Measurements from ENCODE around the gene FIGNL1. TPM values are rescaled to one million over a fixed set of nuclear protein-coding genes. Genes with fewer than 3 reads are reported as not detected.
A peak's percentile ranks its signal among the peaks of the same experiment; 100 is the strongest.

Gene FIGNL1
- total RNA-seq, 1 experiment from 2014 or later = 14.5 TPM

DNA sequence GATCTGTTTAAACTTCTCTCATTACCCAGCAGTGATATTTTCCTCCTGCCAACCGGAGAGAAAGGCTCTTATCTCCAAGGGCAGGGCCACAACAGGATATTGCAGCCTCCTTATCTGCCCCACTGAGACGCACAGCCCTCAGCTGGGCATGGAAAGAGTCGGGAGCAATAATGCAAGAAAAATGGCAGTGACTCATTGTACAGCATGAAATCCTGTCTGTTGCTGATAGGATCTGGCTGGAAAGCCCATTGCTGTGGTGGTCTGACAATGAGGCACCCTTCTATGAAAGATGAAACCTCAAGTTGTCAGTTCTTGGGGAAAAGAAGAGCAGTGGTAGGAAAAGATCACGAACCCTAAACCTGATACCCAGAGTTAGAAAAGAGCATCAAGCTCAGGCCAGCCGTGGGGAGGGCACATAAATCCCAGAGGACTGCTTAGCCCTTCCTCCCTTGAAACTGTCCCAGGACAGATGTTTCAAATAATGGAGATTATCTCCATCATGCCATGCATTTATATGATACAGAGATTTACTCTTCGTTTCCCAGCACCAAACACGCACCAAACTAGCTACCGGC lies 47.0 kb upstream of the FIGNL1 start:
- Mint-ChIP-seq H3K27ac (ENCODE audit: low read depth, unreplicated experiment) (peak overlapping the region; percentile 85), H3K9me3 (ENCODE audit: unreplicated experiment) (no peaks in the 10 kb centered on the region), H3K4me1 (ENCODE audit: insufficient read depth, unreplicated experiment) (peaks cover 48% of the 10 kb centered on the region), H3K27me3 (ENCODE audit: insufficient read depth, unreplicated experiment) (no peaks in the 10 kb centered on the region), H3K4me3 (ENCODE audit: unreplicated experiment) (no peak overlapping the region), H3K36me3 (ENCODE audit: insufficient read depth, unreplicated experiment) (peaks cover 5% of the 10 kb centered on the region)
- POLR2A ChIA-PET = interaction anchor here (0.7 to 2.1 kb wide), 5 partner anchors 16 to 38 kb away, joined by 3 to 11 read pairs (median 4); no protein-coding TSS in a partner anchor
- DNase-seq (ENCODE audit: unreplicated experiment) = peak; percentile 33
- no TSS peak for BruUV-seq (replicated peaks)
- intact Hi-C loops (cut with micrococcal nuclease) = no loop called here
- TF ChIP-seq, protein P1, sequence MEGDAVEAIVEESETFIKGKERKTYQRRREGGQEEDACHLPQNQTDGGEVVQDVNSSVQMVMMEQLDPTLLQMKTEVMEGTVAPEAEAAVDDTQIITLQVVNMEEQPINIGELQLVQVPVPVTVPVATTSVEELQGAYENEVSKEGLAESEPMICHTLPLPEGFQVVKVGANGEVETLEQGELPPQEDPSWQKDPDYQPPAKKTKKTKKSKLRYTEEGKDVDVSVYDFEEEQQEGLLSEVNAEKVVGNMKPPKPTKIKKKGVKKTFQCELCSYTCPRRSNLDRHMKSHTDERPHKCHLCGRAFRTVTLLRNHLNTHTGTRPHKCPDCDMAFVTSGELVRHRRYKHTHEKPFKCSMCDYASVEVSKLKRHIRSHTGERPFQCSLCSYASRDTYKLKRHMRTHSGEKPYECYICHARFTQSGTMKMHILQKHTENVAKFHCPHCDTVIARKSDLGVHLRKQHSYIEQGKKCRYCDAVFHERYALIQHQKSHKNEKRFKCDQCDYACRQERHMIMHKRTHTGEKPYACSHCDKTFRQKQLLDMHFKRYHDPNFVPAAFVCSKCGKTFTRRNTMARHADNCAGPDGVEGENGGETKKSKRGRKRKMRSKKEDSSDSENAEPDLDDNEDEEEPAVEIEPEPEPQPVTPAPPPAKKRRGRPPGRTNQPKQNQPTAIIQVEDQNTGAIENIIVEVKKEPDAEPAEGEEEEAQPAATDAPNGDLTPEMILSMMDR (IDR thresholded peaks at IDR 0.05; ENCODE audit: unreplicated experiment) = no peak
- CTCF ChIA-PET = interaction anchor here (0.5 to 4.5 kb wide), 6 partner anchors 8 to 860 kb away, joined by 3 to 24 read pairs (median 4); no protein-coding TSS in a partner anchor

DNA sequence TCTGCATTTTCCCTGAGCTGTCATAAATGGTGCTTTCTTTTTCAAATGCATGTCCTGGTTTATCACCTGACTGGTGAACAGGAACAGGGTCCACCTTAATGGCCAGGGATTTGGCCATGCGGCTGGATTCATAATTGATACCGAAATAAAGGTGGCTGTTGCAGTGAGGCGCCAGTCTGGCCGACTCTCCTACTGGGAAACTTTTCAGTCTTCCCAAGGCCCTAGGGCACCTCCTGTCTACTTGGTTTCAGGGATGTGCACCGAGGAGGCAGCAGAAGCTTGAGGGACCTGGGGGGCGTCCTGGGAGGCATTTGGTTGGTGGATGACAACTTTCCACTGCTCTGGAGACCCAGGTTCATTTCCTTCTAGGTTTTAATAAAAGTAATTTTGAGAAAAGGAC lies 46.4 kb upstream of the FIGNL1 start:
- Mint-ChIP-seq H3K36me3 (ENCODE audit: insufficient read depth, unreplicated experiment) (peaks cover 5% of the 10 kb centered on the region), H3K9me3 (ENCODE audit: unreplicated experiment) (no peaks in the 10 kb centered on the region), H3K27me3 (ENCODE audit: insufficient read depth, unreplicated experiment) (no peaks in the 10 kb centered on the region), H3K4me3 (ENCODE audit: unreplicated experiment) (no peak overlapping the region), H3K4me1 (ENCODE audit: insufficient read depth, unreplicated experiment) (peaks cover 42% of the 10 kb centered on the region), H3K27ac (ENCODE audit: low read depth, unreplicated experiment) (peak overlapping the region; percentile 85)
- no peak for DNase-seq (ENCODE audit: unreplicated experiment)
- intact Hi-C loops (cut with micrococcal nuclease) = no loop called here
- ChIA-PET POLR2A (interaction anchor here (0.7 to 1.6 kb wide), 4 partner anchors 16 to 35 kb away, joined by 3 to 5 read pairs (median 4); no protein-coding TSS in a partner anchor), CTCF (interaction anchor here (0.5 to 4.5 kb wide), 6 partner anchors 8 to 861 kb away, joined by 3 to 24 read pairs (median 4); no protein-coding TSS in a partner anchor)
- TF ChIP-seq, protein P1 (IDR thresholded peaks at IDR 0.05; ENCODE audit: unreplicated experiment) = no peak
- BruUV-seq (replicated peaks) = no TSS peak

DNA sequence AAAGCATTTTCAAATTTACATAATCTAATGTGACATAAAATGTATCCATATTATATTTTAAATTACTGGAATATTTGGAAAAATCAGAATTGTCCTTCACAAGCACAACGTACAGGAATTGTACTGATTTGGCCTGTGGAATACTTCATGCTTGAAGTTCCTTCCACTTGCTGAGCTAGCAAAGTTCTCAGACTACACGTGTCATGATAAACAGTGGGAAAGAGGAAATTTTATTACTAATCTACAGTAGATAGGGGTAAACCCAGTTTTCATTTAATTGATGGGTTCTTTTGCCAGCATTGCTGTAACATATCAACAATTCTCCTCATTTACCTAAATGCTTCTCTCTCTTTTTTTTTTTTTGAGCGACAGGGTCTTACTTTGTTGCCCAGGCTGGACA lies 45.6 kb upstream of the FIGNL1 start:
- ChIA-PET CTCF (interaction anchor here (0.6 to 4.5 kb wide), 4 partner anchors 9 to 667 kb away, joined by 3 to 24 read pairs (median 4); no protein-coding TSS in a partner anchor), POLR2A (interaction anchor here (0.7 to 1.3 kb wide), 2 partner anchors 12 to 28 kb away, joined by 3 to 4 read pairs; no protein-coding TSS in a partner anchor)
- Mint-ChIP-seq H3K27ac (ENCODE audit: low read depth, unreplicated experiment) (no peak overlapping the region), H3K27me3 (ENCODE audit: insufficient read depth, unreplicated experiment) (no peaks in the 10 kb centered on the region), H3K9me3 (ENCODE audit: unreplicated experiment) (no peaks in the 10 kb centered on the region), H3K4me3 (ENCODE audit: unreplicated experiment) (no peak overlapping the region), H3K4me1 (ENCODE audit: insufficient read depth, unreplicated experiment) (peaks cover 35% of the 10 kb centered on the region), H3K36me3 (ENCODE audit: insufficient read depth, unreplicated experiment) (peaks cover 5% of the 10 kb centered on the region)
- DNase-seq (ENCODE audit: unreplicated experiment) = no peak
- TF ChIP-seq, protein P1 (IDR thresholded peaks at IDR 0.05; ENCODE audit: unreplicated experiment) = no peak
- intact Hi-C loops (cut with micrococcal nuclease) = no loop called here
- BruUV-seq (replicated peaks) = no TSS peak

DNA sequence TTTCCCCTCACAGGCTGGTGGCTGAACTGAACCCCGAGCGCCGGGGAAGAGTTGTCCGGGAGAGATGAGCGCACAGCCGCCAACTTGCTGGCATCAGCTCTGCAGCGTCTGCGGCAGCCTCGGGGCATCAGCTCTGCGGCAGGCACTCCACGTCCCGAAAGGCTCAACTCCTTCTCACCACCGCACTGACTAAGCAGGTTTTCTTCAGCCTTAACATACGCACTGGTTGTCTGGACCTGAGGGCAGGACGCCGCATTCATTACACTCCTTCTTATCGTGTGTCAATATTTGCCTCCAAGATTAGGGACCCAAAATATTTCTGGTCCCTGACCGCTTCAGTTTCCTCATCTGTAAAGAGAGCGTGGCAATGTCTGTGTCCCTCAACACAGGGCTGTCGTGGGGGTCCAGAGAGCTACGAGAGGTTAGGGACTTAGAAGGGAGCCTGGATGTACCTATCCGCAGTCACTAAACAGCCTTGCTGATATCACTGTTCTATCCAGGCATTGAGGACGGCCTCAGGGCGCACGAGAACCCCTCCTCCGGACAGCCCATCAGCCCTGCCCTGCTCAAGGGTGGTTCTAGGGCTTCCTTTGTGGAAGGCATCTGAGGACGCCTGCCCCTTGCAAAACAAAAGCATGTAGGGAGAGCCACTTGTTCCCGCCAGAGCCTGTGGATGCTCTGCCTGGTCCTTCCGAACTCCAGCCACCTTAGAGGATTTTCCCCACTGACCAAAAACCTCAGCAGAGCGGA lies 42.8 kb upstream of the FIGNL1 start:
- peaks cover 5% of the 10 kb centered on the region for H3K36me3 Mint-ChIP-seq (ENCODE audit: insufficient read depth, unreplicated experiment)
- no peak overlapping the region for H3K27ac Mint-ChIP-seq (ENCODE audit: low read depth, unreplicated experiment)
- no peak for DNase-seq (ENCODE audit: unreplicated experiment)
- H3K9me3 Mint-ChIP-seq (ENCODE audit: unreplicated experiment) = no peaks in the 10 kb centered on the region
- no peaks in the 10 kb centered on the region for H3K27me3 Mint-ChIP-seq (ENCODE audit: insufficient read depth, unreplicated experiment)
- no peak overlapping the region for H3K4me3 Mint-ChIP-seq (ENCODE audit: unreplicated experiment)
- CTCF ChIA-PET = interaction anchor here (1.5 kb wide), 1 partner anchor 25 kb away, joined by 3 read pairs; no protein-coding TSS in a partner anchor
- intact Hi-C loops (cut with micrococcal nuclease) = no loop called here
- TF ChIP-seq, protein P1 (IDR thresholded peaks at IDR 0.05; ENCODE audit: unreplicated experiment) = no peak
- BruUV-seq (replicated peaks) = no TSS peak
- POLR2A ChIA-PET = no interaction called here
- peaks cover 12% of the 10 kb centered on the region for H3K4me1 Mint-ChIP-seq (ENCODE audit: insufficient read depth, unreplicated experiment)

Measured in MCF 10A (cell line).